NB4 (cell line): Measurements from ENCODE around the gene ZNF668.

ENCODE experiments used
- DNase-seq: peaks from one replicate; pipeline ENCODE4 v3.0.0; 2010; ENCODE audit warnings: low read depth
- H3K4me3 ChIP-seq: one replicate; pipeline ENCODE4 v1.5.1; 2011; ENCODE audit warnings: mild to moderate bottlenecking, low read depth, low read length, moderate library complexity
- MYC ChIP-seq: IDR thresholded peaks from 2 replicates; pipeline ENCODE4 v1.6.1; 2011; ENCODE audit warnings: low read depth, low read length
- POLR2A ChIP-seq: IDR thresholded peaks from 2 replicates; pipeline ENCODE4 v1.6.1; 2011; ENCODE audit warnings: mild to moderate bottlenecking; ENCODE audit not compliant: insufficient read length; ENCODE audit errors: extremely low read depth
- TF ChIP-seq, protein P1 (sequence below): IDR thresholded peaks from one replicate; pipeline ENCODE4 v1.5.1; 2012; ENCODE audit warnings: low read depth, low read length
- TF ChIP-seq, protein P2 (sequence below): IDR thresholded peaks from 2 replicates; pipeline ENCODE4 v1.6.1; 2011; ENCODE audit warnings: low read depth, low read length

The ZNF668 gene

DNA sequence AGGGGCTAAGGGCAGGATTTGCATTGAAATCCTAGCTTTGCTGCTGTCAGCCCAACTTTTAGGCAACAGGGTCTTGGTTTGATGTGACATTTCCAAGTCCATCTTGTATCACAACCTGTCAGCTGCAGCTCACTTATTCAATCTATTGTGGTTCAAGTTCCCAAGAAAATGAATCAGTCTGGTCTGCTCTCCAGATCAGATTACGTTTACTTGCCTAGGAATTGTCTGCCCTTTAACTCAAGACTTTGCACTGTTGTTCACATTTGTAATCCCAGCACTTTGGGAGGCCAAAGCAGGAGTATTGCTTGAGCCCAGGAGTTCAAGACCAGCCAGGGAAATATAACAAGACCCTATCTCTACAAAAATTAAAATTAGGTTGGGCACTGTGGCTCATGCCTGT is 30.7 kb downstream of the ZNF668 start:
- DNase-seq: no peak
- no peak overlapping the region for H3K4me3 ChIP-seq
- TF ChIP-seq MYC: no peak
- TF ChIP-seq, protein P1, sequence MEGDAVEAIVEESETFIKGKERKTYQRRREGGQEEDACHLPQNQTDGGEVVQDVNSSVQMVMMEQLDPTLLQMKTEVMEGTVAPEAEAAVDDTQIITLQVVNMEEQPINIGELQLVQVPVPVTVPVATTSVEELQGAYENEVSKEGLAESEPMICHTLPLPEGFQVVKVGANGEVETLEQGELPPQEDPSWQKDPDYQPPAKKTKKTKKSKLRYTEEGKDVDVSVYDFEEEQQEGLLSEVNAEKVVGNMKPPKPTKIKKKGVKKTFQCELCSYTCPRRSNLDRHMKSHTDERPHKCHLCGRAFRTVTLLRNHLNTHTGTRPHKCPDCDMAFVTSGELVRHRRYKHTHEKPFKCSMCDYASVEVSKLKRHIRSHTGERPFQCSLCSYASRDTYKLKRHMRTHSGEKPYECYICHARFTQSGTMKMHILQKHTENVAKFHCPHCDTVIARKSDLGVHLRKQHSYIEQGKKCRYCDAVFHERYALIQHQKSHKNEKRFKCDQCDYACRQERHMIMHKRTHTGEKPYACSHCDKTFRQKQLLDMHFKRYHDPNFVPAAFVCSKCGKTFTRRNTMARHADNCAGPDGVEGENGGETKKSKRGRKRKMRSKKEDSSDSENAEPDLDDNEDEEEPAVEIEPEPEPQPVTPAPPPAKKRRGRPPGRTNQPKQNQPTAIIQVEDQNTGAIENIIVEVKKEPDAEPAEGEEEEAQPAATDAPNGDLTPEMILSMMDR: no peak
- TF ChIP-seq POLR2A: no peak
- TF ChIP-seq, protein P2, sequence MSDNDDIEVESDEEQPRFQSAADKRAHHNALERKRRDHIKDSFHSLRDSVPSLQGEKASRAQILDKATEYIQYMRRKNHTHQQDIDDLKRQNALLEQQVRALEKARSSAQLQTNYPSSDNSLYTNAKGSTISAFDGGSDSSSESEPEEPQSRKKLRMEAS: no peak

DNA sequence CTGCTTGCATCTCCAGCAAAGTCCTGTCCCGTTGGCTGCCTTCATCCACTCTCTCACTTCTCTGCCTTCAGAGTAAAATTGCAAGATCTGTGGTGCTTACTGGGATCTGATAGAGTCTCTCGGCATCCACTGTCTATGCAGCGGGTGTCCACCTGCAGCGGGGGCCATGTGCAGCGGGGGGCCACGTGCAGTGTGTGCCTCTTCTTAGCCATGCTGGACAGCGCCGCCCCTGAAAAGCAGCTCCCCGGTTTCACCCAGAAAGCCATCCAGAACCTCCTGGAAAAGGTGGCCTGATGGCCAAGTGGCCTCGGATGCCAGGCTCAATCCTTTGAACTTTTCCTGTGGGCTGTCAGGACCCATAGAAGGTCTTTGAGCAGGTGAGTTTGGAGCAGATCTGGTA is 31.2 kb downstream of the ZNF668 start:
- no peak for DNase-seq
- H3K4me3 ChIP-seq: no peak overlapping the region
- TF ChIP-seq, protein P2: no peak
- TF ChIP-seq MYC: no peak
- no peak for TF ChIP-seq POLR2A
- TF ChIP-seq, protein P1: no peak

DNA sequence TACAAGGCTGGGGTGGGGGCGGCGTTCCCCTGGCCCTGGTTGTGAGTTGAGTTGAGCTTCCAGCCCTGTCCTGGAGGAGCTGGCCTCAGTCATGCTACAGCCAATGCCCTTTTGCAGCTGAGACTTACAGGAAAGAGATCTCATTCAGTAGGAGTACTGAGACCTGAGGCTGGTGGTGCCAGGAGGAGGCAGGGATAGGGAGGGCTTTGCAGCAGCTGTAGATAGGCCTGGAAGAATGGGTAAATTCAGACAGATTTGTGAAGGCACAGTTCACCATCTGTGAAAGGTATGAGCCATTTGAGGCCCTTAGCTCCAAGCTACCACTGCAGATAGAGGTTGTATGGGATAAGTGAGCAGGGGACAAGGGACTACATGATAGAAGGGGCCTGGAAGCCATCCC is 35.0 kb downstream of the ZNF668 start:
- TF ChIP-seq, protein P1: no peak
- TF ChIP-seq, protein P2: no peak
- TF ChIP-seq MYC (no peak), POLR2A (no peak)
- DNase-seq: no peak
- H3K4me3 ChIP-seq: no peak overlapping the region

DNA sequence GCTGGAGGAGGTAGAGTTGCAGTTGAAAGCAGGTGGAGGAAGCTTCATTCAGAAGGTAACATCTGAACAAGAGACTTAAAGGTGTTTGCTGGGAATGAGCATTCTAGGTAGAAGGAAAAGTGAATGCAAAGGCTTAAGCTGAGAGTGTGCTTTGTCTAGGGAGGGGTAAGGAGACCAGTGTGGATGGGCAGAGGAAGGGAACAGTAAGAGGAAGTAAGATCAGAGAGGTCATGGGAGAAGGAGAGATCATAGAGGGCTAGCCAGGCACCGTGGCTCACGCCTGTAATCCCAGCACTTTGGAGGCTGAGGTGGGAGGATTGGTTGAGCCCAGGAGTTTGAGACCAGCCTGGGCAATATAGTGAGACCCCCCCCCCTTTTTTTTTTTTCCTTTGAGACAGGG is 37.3 kb downstream of the ZNF668 start:
- no peak overlapping the region for H3K4me3 ChIP-seq
- TF ChIP-seq, protein P1: no peak
- TF ChIP-seq MYC: no peak
- peak; percentile 29 for DNase-seq

DNA sequence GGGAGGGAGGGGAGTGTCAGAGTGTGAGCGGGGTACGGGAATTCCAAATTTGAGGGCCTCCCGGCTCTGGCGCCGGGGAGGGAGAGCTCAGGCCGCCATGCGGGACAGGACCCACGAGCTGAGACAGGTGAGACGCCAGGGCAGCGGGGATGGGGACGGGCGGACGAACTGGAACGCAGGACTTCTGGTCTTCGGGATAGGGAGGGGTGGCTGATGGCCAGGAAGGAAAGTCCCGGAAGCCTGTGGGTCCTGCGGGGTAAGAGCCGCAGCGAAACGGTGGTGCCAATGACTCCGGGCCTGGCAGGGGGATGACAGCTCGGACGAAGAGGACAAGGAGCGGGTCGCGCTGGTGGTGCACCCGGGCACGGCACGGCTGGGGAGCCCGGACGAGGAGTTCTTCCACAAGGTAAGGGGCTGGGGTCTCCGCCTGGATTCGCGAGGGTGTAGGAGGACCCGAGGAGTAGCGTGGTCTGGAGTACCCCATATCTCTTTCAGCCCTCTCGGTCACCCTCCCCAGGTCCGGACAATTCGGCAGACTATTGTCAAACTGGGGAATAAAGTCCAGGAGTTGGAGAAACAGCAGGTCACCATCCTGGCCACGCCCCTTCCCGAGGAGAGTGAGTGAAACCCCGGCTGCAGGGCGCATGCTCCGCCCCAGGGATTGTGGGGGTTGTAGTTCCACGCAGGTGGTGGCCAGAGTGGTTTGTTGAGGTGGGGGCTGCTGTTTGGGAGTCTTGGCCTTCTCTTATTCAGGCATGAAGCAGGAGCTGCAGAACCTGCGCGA is 40.1 kb downstream of the ZNF668 start:
- TF ChIP-seq, protein P2: 0 out of 2 replicates have a peak, but pooled peaks have one; percentile 50
- TF ChIP-seq, protein P1: no peak
- TF ChIP-seq MYC: peak; percentile 46; the same call in 1 of the 2 replicates
- peak; percentile 20 for TF ChIP-seq POLR2A
- peak; percentile 78 for DNase-seq
- H3K4me3 ChIP-seq: peak overlapping the region; percentile 87
